GM12873 (cell line): ENCODE measurements around the gene ESR1.

Experiments used
- TF ChIP-seq, protein P1 (sequence below): IDR thresholded peaks from 2 replicates; pipeline ENCODE4 v1.5.1; 2012; ENCODE audit warnings: low read depth, mild to moderate bottlenecking, moderate library complexity, low read length, control low read depth; ENCODE audit not compliant: insufficient read depth; ENCODE audit errors: missing control alignments

ESR1 gene

DNA sequence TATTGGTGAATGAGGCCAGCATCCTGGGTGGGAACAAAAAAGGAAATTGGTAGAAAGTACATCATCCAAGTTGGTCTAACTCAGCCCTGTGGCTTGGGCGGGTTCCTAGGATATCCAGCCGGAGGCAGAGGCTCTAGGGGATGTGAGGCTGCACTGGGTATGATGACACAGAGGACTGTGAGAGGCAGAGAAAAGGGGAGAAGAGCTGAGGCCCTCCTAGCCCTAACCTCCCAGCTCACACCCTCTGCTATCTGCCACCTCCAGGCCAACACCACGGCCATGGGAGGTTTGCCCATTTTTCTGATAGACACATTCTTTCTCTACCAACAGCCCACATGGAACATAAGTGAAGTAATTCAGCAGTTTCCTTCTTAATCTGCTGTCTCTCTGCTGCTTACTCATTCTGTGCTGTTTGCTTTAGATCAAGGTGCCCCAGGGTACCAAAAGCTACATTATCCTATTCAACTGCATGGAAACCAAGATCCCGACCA is 284.4 kb downstream of the ESR1 start:
- TF ChIP-seq, protein P1, sequence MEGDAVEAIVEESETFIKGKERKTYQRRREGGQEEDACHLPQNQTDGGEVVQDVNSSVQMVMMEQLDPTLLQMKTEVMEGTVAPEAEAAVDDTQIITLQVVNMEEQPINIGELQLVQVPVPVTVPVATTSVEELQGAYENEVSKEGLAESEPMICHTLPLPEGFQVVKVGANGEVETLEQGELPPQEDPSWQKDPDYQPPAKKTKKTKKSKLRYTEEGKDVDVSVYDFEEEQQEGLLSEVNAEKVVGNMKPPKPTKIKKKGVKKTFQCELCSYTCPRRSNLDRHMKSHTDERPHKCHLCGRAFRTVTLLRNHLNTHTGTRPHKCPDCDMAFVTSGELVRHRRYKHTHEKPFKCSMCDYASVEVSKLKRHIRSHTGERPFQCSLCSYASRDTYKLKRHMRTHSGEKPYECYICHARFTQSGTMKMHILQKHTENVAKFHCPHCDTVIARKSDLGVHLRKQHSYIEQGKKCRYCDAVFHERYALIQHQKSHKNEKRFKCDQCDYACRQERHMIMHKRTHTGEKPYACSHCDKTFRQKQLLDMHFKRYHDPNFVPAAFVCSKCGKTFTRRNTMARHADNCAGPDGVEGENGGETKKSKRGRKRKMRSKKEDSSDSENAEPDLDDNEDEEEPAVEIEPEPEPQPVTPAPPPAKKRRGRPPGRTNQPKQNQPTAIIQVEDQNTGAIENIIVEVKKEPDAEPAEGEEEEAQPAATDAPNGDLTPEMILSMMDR, result no peak

DNA sequence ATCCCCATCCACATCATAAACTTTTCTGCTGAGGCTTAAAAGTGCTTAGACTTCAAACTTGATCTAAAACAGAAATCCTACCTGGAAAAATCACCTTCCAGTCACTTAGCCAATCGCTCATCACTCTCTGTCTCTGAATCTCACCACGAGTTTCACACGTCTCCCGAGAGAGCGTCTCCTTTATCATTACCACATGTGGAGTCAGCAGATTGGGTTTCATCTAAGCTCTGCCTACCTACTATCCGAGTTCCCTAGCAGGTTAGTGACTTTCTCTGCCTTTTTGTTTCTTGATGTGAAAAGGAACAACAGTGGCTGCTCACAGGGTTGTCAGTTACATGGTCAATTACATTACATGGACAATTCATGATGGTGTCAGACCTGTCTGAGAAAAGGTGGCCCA is 286.2 kb downstream of the ESR1 start:
- TF ChIP-seq, protein P1, result no peak

DNA sequence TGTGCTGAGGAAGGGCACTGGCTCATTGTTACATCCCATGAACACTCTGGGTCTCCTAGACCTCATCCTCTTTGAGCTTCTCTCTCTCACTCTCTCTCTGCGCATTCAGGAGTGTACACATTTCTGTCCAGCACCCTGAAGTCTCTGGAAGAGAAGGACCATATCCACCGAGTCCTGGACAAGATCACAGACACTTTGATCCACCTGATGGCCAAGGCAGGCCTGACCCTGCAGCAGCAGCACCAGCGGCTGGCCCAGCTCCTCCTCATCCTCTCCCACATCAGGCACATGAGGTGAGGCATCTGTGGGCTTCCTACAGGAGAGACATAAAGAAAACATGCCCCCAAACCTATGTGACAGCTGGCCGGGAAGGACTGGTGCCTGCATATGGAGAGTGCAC is 286.8 kb downstream of the ESR1 start:
- TF ChIP-seq, protein P1, result no peak

DNA sequence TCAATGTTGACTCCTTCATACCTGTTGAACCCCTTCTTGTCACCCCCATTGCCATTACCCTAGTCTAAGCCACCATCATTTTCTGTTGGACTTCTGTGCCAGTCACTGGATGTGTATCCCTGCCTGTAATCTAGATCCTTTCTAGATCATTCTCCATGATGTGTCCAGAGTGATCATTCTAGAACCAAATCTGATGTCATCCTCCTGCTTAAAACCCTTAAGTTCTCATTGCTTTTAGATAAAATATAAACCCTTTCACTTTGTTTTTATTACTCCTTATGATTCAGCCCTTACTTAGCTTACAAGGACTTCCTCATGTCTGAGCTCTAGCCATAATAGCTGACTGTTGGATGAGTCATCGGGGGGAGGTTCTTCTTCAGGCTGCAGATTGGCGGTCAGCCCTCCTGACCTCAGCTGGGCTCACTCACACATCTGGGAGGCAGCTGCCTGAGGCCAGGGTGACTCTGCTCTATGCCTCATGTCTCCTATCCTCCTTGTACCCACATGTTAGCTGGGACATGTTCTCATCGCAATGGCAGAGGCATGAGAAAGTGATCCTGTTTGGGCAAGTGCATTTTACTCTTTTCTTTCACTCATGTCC is 287.6 kb downstream of the ESR1 start:
- TF ChIP-seq, protein P1, result no peak

DNA sequence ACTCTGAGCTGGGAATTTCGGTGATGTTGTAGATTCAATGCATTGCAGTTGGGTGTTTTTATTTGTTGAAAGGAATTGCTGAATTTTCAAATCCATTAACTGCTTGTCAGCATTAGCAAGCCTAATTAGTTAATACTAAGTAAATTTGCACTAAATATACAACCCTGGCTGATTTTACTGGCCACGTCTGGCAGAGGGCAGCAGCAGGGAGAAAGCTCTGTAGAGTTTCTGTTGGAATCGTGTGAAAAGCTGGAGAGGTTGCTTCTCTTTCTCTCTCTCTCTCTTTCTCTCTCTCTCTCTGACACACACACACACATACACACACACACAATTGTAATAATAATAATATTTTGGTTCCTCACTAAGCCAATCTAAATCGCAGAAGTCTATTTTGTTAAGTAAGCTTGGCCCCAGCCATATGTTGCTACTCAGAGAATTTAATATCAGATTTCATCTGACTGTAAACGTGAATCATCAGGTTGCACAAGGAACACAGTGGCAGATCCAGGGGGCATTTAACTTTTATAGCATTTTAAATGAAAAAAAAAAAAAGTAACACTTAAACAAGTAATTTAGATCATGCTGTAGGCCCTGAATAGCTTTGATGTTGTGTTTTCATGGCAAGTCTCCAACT is 289.5 kb downstream of the ESR1 start:
- TF ChIP-seq, protein P1, result no peak

DNA sequence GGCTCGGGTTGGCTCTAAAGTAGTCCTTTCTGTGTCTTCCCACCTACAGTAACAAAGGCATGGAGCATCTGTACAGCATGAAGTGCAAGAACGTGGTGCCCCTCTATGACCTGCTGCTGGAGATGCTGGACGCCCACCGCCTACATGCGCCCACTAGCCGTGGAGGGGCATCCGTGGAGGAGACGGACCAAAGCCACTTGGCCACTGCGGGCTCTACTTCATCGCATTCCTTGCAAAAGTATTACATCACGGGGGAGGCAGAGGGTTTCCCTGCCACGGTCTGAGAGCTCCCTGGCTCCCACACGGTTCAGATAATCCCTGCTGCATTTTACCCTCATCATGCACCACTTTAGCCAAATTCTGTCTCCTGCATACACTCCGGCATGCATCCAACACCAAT is 291.2 kb downstream of the ESR1 start:
- TF ChIP-seq, protein P1, result no peak

DNA sequence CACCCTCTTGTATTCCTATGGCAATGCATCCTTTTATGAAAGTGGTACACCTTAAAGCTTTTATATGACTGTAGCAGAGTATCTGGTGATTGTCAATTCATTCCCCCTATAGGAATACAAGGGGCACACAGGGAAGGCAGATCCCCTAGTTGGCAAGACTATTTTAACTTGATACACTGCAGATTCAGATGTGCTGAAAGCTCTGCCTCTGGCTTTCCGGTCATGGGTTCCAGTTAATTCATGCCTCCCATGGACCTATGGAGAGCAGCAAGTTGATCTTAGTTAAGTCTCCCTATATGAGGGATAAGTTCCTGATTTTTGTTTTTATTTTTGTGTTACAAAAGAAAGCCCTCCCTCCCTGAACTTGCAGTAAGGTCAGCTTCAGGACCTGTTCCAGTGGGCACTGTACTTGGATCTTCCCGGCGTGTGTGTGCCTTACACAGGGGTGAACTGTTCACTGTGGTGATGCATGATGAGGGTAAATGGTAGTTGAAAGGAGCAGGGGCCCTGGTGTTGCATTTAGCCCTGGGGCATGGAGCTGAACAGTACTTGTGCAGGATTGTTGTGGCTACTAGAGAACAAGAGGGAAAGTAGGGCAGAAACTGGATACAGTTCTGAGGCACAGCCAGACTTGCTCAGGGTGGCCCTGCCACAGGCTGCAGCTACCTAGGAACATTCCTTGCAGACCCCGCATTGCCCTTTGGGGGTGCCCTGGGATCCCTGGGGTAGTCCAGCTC is 292.1 kb downstream of the ESR1 start:
- TF ChIP-seq, protein P1, result no peak
